ENCODE results near the gene NDUFS4. TPM values are rescaled to one million over a fixed set of nuclear protein-coding genes. Genes with fewer than 3 reads are reported as not detected.
A peak's percentile ranks its signal among the peaks of the same experiment; 100 is the strongest.
"Not testable (repeated sequence)": the region's sequence is repeated elsewhere in the genome, so short reads cannot be mapped to it uniquely, and the experiment has no call there.

NDUFS4 gene
- total RNA-seq, 1 donor, result 64.3 TPM

DNA sequence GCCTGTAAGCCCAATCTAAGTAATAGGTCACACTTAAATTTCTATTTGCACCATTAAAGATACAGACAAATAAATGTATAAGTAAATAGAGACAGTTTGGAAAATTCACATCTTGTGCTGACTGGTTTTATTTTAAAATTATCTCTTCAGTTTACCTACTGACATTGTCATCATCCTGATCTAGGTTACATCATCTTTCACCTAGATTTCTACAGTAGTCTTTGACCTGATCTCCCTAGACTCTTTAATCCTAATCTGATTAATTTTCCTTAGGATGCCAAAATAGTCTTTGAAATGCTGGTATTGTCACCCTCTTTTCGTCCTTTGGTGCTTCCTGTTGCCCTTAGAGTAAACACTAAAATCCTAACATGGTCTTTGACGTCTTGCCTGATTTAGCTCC is 43.9 kb downstream of the NDUFS4 start:
- TF ChIP-seq, protein P1, sequence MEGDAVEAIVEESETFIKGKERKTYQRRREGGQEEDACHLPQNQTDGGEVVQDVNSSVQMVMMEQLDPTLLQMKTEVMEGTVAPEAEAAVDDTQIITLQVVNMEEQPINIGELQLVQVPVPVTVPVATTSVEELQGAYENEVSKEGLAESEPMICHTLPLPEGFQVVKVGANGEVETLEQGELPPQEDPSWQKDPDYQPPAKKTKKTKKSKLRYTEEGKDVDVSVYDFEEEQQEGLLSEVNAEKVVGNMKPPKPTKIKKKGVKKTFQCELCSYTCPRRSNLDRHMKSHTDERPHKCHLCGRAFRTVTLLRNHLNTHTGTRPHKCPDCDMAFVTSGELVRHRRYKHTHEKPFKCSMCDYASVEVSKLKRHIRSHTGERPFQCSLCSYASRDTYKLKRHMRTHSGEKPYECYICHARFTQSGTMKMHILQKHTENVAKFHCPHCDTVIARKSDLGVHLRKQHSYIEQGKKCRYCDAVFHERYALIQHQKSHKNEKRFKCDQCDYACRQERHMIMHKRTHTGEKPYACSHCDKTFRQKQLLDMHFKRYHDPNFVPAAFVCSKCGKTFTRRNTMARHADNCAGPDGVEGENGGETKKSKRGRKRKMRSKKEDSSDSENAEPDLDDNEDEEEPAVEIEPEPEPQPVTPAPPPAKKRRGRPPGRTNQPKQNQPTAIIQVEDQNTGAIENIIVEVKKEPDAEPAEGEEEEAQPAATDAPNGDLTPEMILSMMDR (IDR thresholded peaks at IDR 0.05; ENCODE audit: insufficient read depth, low read depth, low read length), result no peak
- H3K4me3 ChIP-seq (ENCODE audit: low read depth, low read length), result no peak overlapping the region
- no peak for DNase-seq (ENCODE audit: low read depth)

DNA sequence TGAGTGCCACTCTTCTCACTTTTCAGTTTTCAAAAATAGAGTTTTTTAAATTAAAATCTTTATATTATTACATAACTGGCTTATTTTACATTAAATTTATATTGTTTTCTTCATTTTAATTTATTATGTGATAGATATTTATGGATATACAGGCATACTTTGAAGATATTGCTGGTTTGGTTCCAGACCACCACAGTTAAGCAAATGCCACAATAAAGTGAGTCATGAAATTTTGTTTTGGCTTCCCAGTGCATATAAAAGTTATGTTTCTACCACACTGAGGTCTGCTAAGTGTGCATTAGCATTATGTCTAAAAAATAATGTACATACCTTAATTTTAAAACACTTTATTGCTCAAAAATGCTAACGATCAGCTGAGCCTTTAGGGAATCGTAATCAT is 47.4 kb downstream of the NDUFS4 start:
- TF ChIP-seq, protein P1 (IDR thresholded peaks at IDR 0.05; ENCODE audit: insufficient read depth, low read depth, low read length), result no peak
- peak; percentile 53 for DNase-seq (ENCODE audit: low read depth)
- no peak overlapping the region for H3K4me3 ChIP-seq (ENCODE audit: low read depth, low read length)

DNA sequence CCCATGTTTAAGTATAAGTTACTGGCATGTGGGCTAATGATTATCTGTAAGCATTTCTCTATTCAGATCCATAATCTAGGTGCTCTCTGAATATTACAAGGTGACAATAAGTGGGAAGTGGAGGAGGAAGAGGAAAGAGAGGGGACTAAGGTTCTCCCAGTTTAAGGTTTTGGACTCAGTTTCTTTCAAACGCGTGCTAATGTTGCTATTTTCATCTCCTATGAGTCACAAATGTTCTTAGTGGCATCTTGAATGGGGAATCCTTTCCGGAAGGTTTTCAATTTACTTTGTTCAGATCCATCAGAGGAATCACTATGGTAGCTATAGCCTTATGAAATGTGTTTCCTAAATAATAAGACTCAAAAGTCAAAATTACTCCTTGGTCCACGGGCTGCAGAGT is 48.5 kb downstream of the NDUFS4 start:
- H3K4me3 ChIP-seq (ENCODE audit: low read depth, low read length); DNase-seq (ENCODE audit: low read depth): not testable (repeated sequence)

DNA sequence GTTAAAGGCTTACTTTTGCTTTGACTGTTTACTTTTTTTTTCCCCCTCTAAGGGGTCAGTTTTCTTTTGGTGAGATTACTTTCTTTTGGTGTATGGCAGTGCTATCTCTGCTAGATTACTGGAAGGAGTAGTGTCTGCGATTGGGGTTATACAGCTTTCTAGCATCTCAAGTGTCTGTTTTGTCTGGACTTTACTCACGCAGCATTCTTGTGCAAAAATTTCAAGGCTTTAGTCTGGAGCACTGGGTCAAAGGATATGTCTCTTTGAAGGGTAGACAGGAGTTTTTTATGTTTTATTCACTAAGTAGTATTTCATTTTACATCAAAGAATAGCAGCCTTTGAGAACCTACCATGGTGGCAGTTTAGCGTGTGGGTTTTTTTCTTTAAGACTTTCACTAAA is 52.6 kb downstream of the NDUFS4 start:
- TF ChIP-seq, protein P1 (IDR thresholded peaks at IDR 0.05; ENCODE audit: insufficient read depth, low read depth, low read length), result no peak
- H3K4me3 ChIP-seq (ENCODE audit: low read depth, low read length), result no peak overlapping the region
- peak; percentile 24 for DNase-seq (ENCODE audit: low read depth)

DNA sequence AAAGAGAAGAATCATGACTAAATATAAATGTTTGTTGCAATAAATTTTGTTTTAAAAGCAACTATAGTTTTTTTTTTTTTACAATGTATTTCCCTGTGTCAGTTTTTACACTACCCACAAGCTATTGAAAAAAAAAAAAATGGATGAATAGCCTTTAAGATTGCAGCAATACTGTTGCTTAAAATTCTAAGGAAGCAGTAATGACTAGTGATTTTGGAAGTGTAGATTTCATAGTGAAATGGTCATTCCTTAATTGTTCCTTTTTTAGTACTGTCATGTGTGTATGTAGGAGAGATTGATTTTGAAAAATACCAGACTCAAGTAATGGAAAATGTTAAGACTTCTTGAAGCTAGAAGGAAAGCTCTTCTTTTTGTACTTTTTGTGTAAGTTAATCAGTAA is 53.1 kb downstream of the NDUFS4 start:
- no peak for DNase-seq (ENCODE audit: low read depth)
- TF ChIP-seq, protein P1 (IDR thresholded peaks at IDR 0.05; ENCODE audit: insufficient read depth, low read depth, low read length), result no peak
- H3K4me3 ChIP-seq (ENCODE audit: low read depth, low read length), result no peak overlapping the region

DNA sequence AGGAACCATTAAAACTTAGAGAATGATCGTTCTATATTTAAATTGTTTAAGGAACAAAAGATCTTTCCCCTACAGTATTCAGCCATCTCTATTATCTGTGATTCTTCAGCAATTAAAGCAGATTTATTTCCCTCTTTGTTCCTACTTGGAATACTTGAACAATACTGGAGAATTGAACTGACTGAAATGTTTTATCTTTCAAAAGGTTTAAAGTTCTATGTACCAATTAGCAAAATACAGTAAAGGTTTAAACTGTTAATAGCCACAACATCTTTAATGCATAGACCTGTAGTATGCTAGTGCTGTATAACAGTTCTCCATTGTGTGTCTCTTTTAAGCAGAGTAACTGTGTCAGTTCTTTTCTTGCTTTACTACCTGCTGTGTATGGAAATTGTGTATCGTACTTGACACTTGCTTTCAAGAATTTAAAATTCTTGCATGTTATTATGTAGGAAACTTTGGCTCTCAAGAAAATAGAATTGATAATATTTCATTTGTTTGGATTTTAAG is 54.0 kb downstream of the NDUFS4 start:
- no peak overlapping the region for H3K4me3 ChIP-seq (ENCODE audit: low read depth, low read length)
- TF ChIP-seq, protein P1 (IDR thresholded peaks at IDR 0.05; ENCODE audit: insufficient read depth, low read depth, low read length), result no peak
- no peak for DNase-seq (ENCODE audit: low read depth)

DNA sequence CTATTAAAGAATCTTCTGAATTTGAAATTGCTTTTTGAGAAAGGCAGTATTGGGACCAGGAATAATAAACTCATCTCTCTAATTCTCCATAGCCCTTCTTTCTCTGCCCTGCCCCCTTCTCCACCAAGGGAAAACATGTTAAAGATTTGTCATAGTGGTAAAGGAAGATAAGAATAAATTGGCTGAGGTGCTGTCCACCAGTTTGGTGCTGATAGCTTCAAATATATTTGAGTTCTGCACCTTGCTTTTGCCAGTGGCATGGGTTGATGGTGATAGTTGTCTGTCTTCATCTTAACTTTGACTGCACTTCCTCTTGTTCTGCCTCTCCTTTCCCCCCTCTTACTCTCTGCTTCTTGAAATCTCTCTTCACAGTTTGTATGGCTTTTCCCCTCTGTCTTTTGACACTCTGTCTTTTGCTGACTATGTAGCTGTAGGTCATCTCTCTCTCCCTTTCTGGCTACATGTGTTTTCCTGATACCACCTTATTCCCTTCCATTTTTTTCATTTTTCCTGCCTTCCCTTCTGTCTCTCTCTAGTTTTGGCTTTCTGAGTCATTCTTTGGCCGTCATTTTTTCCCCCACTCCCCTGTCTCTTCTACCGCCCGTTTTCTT is 56.6 kb downstream of the NDUFS4 start:
- DNase-seq (ENCODE audit: low read depth), result no peak
- TF ChIP-seq, protein P1 (IDR thresholded peaks at IDR 0.05; ENCODE audit: insufficient read depth, low read depth, low read length), result no peak
- H3K4me3 ChIP-seq (ENCODE audit: low read depth, low read length), result no peak overlapping the region
